Left hindlimb (tissue), 1 donor: ENCODE data around the gene SLC51A.
A peak's percentile ranks its signal among the peaks of the same experiment; 100 is the strongest.
"Not testable (repeated sequence)": the region's sequence is repeated elsewhere in the genome, so short reads cannot be mapped to it uniquely, and the experiment has no call there.

Experiments used
- DNase-seq: peaks from one replicate; pipeline ENCODE4 v3.0.0-alpha.2; 2018

Gene SLC51A

GRCh38 chr3:196216089-196216564 lies at the start of gene SLC51A:
TSS of gene SLC51A (plus strand) at chr3:196216534. CDS start at chr3:196216713, 179 bp downstream.
- no peak for DNase-seq

GRCh38 chr3:196166741-196167140 lies 49.6 kb upstream of the SLC51A start:
- DNase-seq = no peak

- no peak for DNase-seq
Observed at GRCh38 chr3:196168808-196169391, 47.4 kb upstream of the SLC51A start.

- DNase-seq = no peak
Observed at GRCh38 chr3:196169836-196170240, 46.5 kb upstream of the SLC51A start.

- not testable (repeated sequence) for DNase-seq
Observed at GRCh38 chr3:196170296-196170695, 46.0 kb upstream of the SLC51A start.

- DNase-seq = no peak
Observed at GRCh38 chr3:196174652-196175051, 41.7 kb upstream of the SLC51A start.

- DNase-seq = no peak
Observed at GRCh38 chr3:196175116-196175625, 41.2 kb upstream of the SLC51A start.

GRCh38 chr3:196175722-196176121 lies 40.6 kb upstream of the SLC51A start:
- DNase-seq = no peak

GRCh38 chr3:196177567-196177966 lies 38.8 kb upstream of the SLC51A start:
- no peak for DNase-seq

- no peak for DNase-seq
Observed at GRCh38 chr3:196177967-196178366, 38.4 kb upstream of the SLC51A start.

- DNase-seq = no peak
Observed at GRCh38 chr3:196178993-196179379, 37.3 kb upstream of the SLC51A start.

GRCh38 chr3:196179380-196180308 lies 36.7 kb upstream of the SLC51A start:
- DNase-seq = peak; percentile 50

- no peak for DNase-seq
Observed at GRCh38 chr3:196180346-196180745, 36.0 kb upstream of the SLC51A start.

- no peak for DNase-seq
Observed at GRCh38 chr3:196181127-196181546, 35.2 kb upstream of the SLC51A start.

GRCh38 chr3:196184169-196184432 lies 32.2 kb upstream of the SLC51A start:
- not testable (repeated sequence) for DNase-seq

- no peak for DNase-seq
Observed at GRCh38 chr3:196184881-196185280, 31.5 kb upstream of the SLC51A start.

- DNase-seq = peak; percentile 72
Observed at GRCh38 chr3:196186651-196187573, 29.4 kb upstream of the SLC51A start.

GRCh38 chr3:196189566-196190347 lies 26.6 kb upstream of the SLC51A start:
- no peak for DNase-seq

- no peak for DNase-seq
Observed at GRCh38 chr3:196192036-196192523, 24.3 kb upstream of the SLC51A start.

GRCh38 chr3:196192524-196193051 lies 23.7 kb upstream of the SLC51A start:
- no peak for DNase-seq

- DNase-seq = no peak
Observed at GRCh38 chr3:196193133-196193735, 23.1 kb upstream of the SLC51A start.
